Osteoblast (primary cell): ENCODE measurements around the gene ZNF630. TPM values are rescaled to one million over a fixed set of nuclear protein-coding genes. Genes with fewer than 3 reads are reported as not detected.

ENCODE experiments used
- DNase-seq: peaks from one replicate; pipeline ENCODE4 v3.0.0; 2011; ENCODE audit warnings: low spot score, mixed read lengths; ENCODE audit not compliant: insufficient read length; ENCODE audit errors: missing footprints
- H2AFZ ChIP-seq: 2 replicates; pipeline ENCODE4 v1.6.0; 2011; ENCODE audit warnings: mild to moderate bottlenecking, low read length
- H3K27ac ChIP-seq: 2 replicates; pipeline ENCODE4 v1.5.1; 2011; ENCODE audit warnings: mild to moderate bottlenecking, low read depth, low read length, moderate library complexity
- H3K27me3 ChIP-seq: 2 replicates; pipeline ENCODE4 v1.6.0; 2012; ENCODE audit warnings: mild to moderate bottlenecking, control low read depth, inconsistent platforms, low read length, moderate library complexity; ENCODE audit not compliant: insufficient read depth
- H3K36me3 ChIP-seq: 2 replicates; pipeline ENCODE4 v1.5.1; 2011; ENCODE audit warnings: mild to moderate bottlenecking, low read length, control low read depth, moderate library complexity; ENCODE audit not compliant: insufficient read depth
- H3K4me1 ChIP-seq: 2 replicates; pipeline ENCODE4 v1.5.1; 2011; ENCODE audit warnings: mild to moderate bottlenecking, low read length, control low read depth, moderate library complexity; ENCODE audit not compliant: insufficient read depth
- H3K4me2 ChIP-seq: 2 replicates; pipeline ENCODE4 v1.6.0; 2011; ENCODE audit warnings: mild to moderate bottlenecking, low read length; ENCODE audit not compliant: insufficient read depth
- H3K4me3 ChIP-seq: fragments of 200-600 bp; sonication (generic); 3 replicates; pipeline ENCODE4 v1.5.1; 2012; ENCODE audit warnings: mild to moderate bottlenecking, low read length, inconsistent platforms; ENCODE audit not compliant: insufficient read depth
- H3K79me2 ChIP-seq: 2 replicates; pipeline ENCODE4 v1.6.0; 2012; ENCODE audit warnings: mild to moderate bottlenecking, low read length, control low read depth, inconsistent platforms; ENCODE audit not compliant: insufficient read depth
- H3K9me3 ChIP-seq: 2 replicates; pipeline ENCODE4 v1.5.1; 2011; ENCODE audit warnings: low read depth, low read length, control low read depth
- H4K20me1 ChIP-seq: 2 replicates; pipeline ENCODE4 v1.6.0; 2012; ENCODE audit warnings: mild to moderate bottlenecking, low read length, control low read depth; ENCODE audit not compliant: insufficient read depth
- total RNA-seq: library from RNA; depleted of rRNA; stranded (reverse); fragments of >200 nt; gene quantifications from 2 replicates; pipeline ENCODE4 v1.2.3, GENCODE V29; 2012
- TF ChIP-seq, protein P1 (sequence below): IDR thresholded peaks from 2 replicates; pipeline ENCODE4 v1.5.1; 2011; ENCODE audit warnings: mild to moderate bottlenecking, low read depth, low read length, moderate library complexity; ENCODE audit errors: extremely low read depth

The ZNF630 gene
- total RNA-seq, 1 donor = 0.72 TPM

DNA sequence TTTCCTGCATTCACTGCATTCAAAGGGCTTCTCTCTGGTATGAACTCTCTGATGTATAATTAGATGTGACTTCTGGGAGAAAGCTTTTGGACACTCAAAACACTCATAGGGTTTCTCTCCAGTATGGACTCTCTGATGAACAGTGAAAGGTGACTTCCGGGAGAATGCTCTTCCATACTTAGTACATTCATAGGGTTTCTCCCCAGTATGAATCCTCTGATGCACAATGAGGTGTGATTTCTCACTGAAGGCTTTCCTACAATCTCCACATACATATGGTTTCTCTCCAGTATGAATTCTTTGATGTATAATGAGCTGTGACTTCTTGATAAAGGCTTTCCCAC, 12.2 kb downstream of the ZNF630 start:
- Histone ChIP-seq H3K27me3 (no peaks in the 10 kb centered on the region), H3K36me3 (peaks cover 5% of the 10 kb centered on the region), H3K9me3 (peaks cover 25% of the 10 kb centered on the region), H2AFZ (no peak overlapping the region), H3K4me2 (no peak overlapping the region), H3K4me1 (no peaks in the 10 kb centered on the region), H3K4me3 (no peak overlapping the region), H4K20me1 (no peaks in the 10 kb centered on the region), H3K79me2 (no peaks in the 10 kb centered on the region), H3K27ac (no peak overlapping the region)
- TF ChIP-seq, protein P1, sequence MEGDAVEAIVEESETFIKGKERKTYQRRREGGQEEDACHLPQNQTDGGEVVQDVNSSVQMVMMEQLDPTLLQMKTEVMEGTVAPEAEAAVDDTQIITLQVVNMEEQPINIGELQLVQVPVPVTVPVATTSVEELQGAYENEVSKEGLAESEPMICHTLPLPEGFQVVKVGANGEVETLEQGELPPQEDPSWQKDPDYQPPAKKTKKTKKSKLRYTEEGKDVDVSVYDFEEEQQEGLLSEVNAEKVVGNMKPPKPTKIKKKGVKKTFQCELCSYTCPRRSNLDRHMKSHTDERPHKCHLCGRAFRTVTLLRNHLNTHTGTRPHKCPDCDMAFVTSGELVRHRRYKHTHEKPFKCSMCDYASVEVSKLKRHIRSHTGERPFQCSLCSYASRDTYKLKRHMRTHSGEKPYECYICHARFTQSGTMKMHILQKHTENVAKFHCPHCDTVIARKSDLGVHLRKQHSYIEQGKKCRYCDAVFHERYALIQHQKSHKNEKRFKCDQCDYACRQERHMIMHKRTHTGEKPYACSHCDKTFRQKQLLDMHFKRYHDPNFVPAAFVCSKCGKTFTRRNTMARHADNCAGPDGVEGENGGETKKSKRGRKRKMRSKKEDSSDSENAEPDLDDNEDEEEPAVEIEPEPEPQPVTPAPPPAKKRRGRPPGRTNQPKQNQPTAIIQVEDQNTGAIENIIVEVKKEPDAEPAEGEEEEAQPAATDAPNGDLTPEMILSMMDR = no peak
- DNase-seq = no peak

DNA sequence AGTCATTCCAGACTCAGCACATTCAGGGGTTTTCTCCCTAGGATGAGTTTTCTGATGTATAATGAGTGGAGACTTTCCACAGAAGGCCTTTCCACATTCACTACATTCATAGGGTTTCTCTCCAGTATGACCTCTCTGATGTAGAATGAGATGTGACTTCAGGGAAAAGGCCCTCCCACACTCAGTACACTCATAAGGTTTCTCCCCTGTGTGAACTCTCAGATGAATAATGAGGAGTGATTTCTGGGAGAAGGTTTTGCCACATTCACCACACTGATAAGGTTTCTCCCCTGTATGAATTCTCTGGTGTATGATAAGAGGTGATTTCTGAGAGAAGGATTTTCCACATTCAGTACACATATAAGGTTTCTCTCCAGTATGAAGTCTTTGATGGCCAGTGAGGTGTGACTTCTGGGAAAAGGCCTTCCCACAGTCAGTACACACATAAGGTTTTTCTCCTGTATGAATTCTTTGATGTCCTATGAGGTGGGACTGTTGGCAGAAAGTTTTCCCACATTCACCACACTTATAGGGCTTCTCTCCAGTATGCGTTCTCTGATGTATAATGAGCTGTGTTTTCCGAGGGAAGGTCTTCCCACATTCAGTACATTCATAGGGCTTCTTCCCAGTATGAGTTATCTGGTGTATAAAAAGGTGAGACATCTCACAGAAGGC, 12.7 kb downstream of the ZNF630 start:
- TF ChIP-seq, protein P1 = no peak
- no peak for DNase-seq
- Histone ChIP-seq H3K4me3 (no peak overlapping the region), H3K4me1 (no peaks in the 10 kb centered on the region), H2AFZ (no peak overlapping the region), H3K4me2 (no peak overlapping the region), H4K20me1 (no peaks in the 10 kb centered on the region), H3K9me3 (peaks cover 25% of the 10 kb centered on the region), H3K27me3 (no peaks in the 10 kb centered on the region), H3K79me2 (no peaks in the 10 kb centered on the region), H3K36me3 (peaks cover 5% of the 10 kb centered on the region), H3K27ac (no peak overlapping the region)

DNA sequence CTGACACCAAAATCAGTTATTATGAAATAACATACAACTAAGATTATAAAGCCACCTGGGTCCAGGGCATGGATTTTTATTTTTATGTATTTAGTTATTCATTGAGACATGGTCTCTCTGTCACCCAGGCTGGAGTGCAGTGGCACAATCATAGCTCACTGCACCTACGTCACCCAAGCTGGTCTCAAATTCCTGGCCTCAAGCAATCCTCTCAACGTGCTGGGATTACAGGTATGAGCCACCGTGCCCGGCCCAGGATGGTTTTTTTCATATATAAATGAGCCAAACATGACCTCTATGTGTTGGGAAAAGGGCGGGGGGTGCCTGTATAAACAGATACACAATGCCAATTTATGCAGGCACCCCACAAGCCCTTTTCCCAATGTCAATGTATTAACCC, 24.6 kb downstream of the ZNF630 start:
- H3K27ac ChIP-seq = no peak overlapping the region
- H3K9me3 ChIP-seq = no peaks in the 10 kb centered on the region
- H2AFZ ChIP-seq = no peak overlapping the region
- H3K36me3 ChIP-seq = no peaks in the 10 kb centered on the region
- H3K4me2 ChIP-seq = no peak overlapping the region
- no peaks in the 10 kb centered on the region for H4K20me1 ChIP-seq
- no peak overlapping the region for H3K4me3 ChIP-seq
- H3K79me2 ChIP-seq = no peaks in the 10 kb centered on the region
- TF ChIP-seq, protein P1 = no peak
- no peak for DNase-seq
- H3K4me1 ChIP-seq = peaks cover 13% of the 10 kb centered on the region
- H3K27me3 ChIP-seq = no peaks in the 10 kb centered on the region

DNA sequence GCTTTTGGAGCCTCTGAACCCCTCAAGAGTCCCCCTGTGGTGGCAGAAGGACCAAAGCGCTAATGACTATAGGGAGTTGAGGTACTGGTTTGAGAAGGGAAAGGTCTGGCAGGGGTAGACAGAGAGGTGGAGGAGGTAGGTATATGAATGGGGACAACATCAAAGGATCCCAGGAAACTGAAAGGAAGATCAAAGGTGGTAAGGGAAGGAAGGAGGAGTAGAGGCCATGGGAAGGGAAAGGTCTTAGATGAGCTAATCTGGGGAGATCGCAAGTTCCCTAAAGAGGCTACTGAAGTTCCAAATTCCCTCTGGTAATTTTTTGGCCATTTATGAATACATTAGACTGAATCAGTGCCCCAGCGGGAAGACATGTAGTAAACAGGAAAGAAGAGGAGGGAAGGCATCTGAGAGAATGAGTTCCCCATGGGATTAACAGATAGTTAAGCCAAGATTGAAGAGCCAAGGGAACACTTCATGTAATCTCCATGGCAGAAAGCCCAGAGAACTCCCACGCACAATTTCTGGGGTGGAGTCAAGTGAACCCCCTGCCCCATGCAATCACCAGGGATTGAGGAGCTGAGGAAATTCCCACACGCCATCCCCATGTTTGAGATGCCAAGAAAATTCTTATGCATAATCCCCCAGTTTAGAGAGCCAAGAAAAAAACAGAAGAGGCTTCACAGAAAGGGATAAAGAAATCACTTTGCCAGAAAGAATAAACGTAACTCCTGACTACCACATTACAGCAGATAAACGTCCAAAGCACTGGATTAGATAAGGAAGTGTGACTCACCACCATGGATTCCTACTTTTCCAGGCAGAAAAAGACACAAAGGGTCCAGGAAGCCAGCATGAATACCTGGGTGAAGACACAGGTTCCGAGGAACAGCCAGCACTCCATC, 25.8 kb downstream of the ZNF630 start:
- DNase-seq = peak; percentile 48
- no peaks in the 10 kb centered on the region for H3K36me3 ChIP-seq
- H3K4me3 ChIP-seq = no peak overlapping the region
- no peaks in the 10 kb centered on the region for H3K27me3 ChIP-seq
- peaks cover 13% of the 10 kb centered on the region for H3K4me1 ChIP-seq
- no peaks in the 10 kb centered on the region for H4K20me1 ChIP-seq
- peak overlapping the region; percentile 66 for H3K27ac ChIP-seq
- no peaks in the 10 kb centered on the region for H3K79me2 ChIP-seq
- no peak overlapping the region for H2AFZ ChIP-seq
- TF ChIP-seq, protein P1 = no peak
- H3K9me3 ChIP-seq = no peaks in the 10 kb centered on the region
- peak overlapping the region; percentile 48 for H3K4me2 ChIP-seq
